RWPE1 (cell line): ENCODE results near the gene STK39.

Experiments
- CTCF ChIA-PET: fragments of 350-600 bp; sonication (Branson Sonifier 250); formaldehyde crosslinking; extraction: SDS; loops from one replicate; lab custom pipeline; 2021; lab: Yijun Ruan, JAX
- POLR2A ChIA-PET: fragments of 400-600 bp; formaldehyde crosslinking; extraction: SDS; loops from one replicate; lab custom pipeline; 2020; ENCODE audit warnings: antibody characterized with exemption; ENCODE audit not compliant: low non-redundant PET; lab: Yijun Ruan, JAX
- DNase-seq: peaks from one replicate; pipeline ENCODE4 v3.0.0; 2012; ENCODE audit warnings: low spot score
- H3K27ac ChIP-seq: fragments of 450-650 bp; 2 replicates; pipeline ENCODE4 v1.5.1; 2017
- TF ChIP-seq, protein P1 (sequence below): fragments of 450-650 bp; conservative IDR thresholded peaks from 2 replicates; pipeline ENCODE4 v1.5.1; 2017; ENCODE audit warnings: low read depth, mild to moderate bottlenecking

STK39 gene

DNA sequence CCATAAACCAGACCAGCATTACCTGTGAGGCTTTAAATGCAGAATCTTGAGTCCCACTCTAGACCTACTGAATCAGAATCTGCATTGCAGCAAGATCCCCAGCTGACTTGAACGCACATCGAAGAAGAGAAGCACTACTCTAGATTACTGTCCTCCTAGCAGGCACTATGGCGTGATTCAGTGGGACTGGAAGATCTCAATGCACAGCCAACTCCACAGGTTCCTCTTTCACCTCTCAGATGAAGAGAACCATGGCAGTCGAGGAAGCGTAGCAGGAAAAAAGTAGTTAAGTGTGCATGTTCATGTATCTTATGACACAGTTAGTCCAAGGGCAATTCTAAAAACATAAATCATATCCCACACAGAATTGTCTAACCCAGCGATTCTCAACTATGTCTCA, 97.4 kb downstream of the STK39 start:
- CTCF ChIA-PET = no interaction called here
- TF ChIP-seq, protein P1, sequence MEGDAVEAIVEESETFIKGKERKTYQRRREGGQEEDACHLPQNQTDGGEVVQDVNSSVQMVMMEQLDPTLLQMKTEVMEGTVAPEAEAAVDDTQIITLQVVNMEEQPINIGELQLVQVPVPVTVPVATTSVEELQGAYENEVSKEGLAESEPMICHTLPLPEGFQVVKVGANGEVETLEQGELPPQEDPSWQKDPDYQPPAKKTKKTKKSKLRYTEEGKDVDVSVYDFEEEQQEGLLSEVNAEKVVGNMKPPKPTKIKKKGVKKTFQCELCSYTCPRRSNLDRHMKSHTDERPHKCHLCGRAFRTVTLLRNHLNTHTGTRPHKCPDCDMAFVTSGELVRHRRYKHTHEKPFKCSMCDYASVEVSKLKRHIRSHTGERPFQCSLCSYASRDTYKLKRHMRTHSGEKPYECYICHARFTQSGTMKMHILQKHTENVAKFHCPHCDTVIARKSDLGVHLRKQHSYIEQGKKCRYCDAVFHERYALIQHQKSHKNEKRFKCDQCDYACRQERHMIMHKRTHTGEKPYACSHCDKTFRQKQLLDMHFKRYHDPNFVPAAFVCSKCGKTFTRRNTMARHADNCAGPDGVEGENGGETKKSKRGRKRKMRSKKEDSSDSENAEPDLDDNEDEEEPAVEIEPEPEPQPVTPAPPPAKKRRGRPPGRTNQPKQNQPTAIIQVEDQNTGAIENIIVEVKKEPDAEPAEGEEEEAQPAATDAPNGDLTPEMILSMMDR = no peak
- DNase-seq = no peak
- POLR2A ChIA-PET = no interaction called here
- H3K27ac ChIP-seq = no peak overlapping the region

DNA sequence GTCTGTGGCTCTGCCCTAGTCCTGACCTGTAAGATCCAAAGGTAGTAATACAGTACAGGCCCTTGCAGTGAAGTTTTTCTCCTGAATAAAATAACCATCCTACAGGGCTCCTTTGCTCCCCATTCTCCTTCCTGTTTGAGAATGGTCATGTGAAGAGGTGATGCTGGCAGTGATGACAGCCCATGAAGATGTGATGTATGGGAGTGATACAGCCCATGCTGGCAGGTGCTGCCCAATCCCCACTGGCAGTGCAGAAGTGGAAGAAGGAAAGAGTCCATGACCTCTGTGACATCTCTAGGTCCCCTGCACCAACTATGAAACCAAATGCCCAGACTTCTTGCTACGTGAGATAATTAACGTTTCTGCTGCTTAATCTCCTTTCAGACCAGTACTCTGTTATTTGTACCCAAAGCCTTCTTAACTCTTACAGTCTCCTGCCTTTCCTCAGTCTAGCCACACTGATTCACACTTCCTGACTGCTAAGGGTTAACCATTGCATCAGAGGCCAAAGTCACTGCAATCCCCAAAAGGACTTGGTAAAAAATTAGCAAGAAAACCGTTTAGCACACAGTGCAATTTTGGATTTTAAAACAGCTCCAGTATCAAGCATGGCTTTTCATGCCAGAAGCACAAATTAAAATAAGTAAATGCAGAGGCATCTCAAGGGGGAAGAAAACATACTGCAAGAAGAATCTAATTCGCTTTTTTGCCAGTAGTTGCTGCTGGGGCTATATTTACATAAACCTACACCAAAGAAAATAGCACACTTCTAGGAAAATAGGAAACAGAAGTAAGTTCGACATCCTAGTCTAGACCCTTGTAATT, 98.0 kb downstream of the STK39 start:
- DNase-seq = no peak
- CTCF ChIA-PET = no interaction called here
- TF ChIP-seq, protein P1 = no peak
- POLR2A ChIA-PET = no interaction called here
- no peak overlapping the region for H3K27ac ChIP-seq

DNA sequence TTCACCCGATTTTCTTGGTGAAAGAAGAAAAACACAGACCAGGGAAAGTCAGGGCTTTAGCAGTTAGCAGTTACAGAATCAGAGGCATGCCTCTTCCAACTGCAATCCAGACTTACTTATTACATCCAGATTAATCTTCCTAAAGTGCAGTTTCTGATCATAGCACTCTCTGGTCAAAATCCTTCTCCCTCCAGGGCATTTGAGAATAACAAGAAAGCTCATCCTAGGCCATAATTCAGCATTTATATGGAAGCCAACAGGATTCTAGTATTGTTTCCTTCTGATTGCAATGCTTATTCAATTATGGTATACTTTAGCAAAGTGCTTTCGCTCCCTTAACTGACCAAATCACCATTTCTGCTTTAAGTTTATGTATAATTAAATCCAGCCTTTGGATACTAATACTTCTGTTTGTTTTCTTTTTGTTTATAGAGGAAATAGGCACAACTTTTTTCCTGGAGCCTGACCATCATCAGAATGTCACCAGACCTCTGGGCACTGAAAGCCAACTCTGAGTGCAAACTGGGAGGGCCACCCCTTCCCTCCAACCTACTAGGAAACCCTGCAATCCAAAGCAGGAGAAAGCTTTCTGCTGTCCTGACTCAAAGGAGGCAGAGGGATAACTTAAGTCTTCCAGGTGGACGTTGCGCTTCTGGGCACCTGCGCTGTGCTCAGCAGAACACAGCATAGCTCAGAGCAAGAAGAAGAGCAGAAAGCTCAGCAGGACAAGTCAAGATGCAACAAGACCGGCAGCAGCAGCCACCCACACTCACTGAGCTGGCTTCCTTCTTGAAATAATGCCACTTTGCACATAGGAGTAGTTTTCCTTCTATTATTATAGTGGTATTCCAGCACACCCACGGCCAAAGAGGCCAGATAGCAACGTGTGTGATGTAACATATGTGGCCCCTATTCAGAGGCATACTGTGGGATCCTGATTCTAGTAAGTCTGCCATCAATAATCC, 99.3 kb downstream of the STK39 start:
- no peak for DNase-seq
- POLR2A ChIA-PET = no interaction called here
- TF ChIP-seq, protein P1 = no peak
- CTCF ChIA-PET = interaction anchor here (0.6 kb wide), 1 partner anchor 168 kb away, joined by 3 read pairs; no protein-coding TSS in a partner anchor
- H3K27ac ChIP-seq = no peak overlapping the region

GRCh38 chr2:168146892-168147810, 100.2 kb downstream of the STK39 start:
- TF ChIP-seq, protein P1 = no peak
- H3K27ac ChIP-seq = no peak overlapping the region
- ChIA-PET CTCF (no interaction called here), POLR2A (no interaction called here)
- no peak for DNase-seq

DNA sequence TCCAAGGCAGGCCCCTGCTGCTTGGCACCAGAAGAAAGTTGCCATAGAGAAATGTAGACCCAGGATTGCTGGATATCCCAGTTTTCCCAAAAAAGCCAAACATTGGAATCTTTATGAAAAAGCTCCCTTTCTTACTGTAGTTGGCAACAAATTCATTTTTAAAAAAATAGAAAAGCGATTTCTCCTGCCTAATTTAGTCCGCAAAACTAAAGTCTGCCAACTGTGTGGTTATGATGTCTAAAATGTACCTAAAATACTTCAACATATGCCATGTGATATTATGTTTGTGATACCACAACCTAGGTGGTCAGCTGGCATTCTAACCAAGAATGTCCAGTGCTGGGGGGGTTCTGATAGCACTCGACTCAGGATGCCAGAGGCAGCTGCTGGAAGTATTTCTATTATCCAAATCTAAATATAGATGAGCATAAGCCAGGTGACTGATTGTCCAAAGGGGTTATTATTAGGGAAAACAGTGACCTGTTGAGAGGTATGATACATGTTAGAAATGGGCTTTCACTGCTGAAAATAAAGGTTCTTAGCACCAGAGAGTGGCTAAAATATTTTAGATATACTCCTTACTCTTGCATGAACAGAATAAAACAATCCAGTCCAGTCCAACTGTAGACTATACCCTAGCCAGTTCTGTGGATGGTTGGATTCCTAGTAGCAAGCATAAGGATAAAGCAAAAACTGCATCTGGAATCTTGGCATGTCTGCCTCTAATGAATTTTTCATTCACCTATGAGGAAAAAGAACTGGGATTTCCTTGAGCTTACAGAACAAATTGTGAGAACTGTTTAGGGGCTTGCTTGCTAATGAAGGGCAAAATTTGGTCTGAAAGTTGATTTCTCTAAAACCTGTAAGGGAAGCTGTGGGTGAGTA, 101.7 kb downstream of the STK39 start:
- no peak for DNase-seq
- ChIA-PET CTCF (interaction anchor here (0.7 kb wide), 1 partner anchor 524 kb away, joined by 3 read pairs; no protein-coding TSS in a partner anchor), POLR2A (no interaction called here)
- TF ChIP-seq, protein P1 = no peak
- H3K27ac ChIP-seq = no peak overlapping the region
